Suppressor macrophage treated with lipopolysaccharide for 4 hours (primary cell): ENCODE results near the gene KCNJ3.
"Not testable (repeated sequence)": the region's sequence is repeated elsewhere in the genome, so short reads cannot be mapped to it uniquely, and the experiment has no call there.

Experiments used
- DNase-seq: peaks from one replicate; pipeline ENCODE4 v3.0.0-alpha.2; 2020

Gene KCNJ3

GRCh38 chr2:154849482-154849881 is 151.0 kb downstream of the KCNJ3 start:
- DNase-seq, result no peak

DNA sequence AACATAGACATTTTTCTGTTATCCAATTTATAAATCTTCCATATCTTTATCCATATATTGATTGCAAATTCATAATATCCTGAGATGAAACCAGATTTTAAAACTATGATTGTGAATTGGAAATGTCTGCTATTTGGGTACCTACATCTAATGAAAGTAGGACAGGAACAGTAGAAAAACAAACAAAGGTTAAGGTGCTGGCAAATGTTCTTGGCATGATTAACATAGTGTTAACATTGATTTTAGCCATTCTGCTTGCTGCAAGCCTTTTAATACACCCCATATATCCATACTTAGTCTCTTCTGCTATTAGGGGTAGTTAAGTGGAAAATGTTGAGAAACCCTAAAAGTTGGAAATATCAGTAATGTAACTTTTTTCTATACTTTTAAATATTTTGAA is 152.0 kb downstream of the KCNJ3 start:
- DNase-seq, result no peak

DNA sequence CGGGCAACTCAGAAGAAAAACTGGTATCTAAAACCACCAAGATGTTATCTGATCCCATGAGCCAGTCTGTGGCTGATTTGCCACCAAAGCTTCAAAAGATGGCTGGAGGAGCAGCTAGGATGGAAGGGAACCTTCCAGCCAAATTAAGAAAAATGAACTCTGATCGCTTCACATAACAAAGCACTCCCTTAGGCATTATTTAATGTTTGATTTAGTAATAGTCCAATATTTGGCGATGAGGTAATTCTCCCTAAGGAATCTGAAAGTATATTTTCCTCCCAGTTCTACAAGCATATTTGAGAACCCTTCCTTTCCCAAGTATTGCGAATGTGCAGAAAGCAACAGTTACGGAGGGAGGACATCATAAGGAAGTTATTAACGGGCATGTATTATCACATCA is 156.6 kb downstream of the KCNJ3 start:
- DNase-seq, result no peak

GRCh38 chr2:154867151-154867550 is 168.7 kb downstream of the KCNJ3 start:
- not testable (repeated sequence) for DNase-seq

GRCh38 chr2:154875999-154876398 is 177.5 kb downstream of the KCNJ3 start:
- DNase-seq, result no peak

GRCh38 chr2:154882725-154883124 is 184.2 kb downstream of the KCNJ3 start:
- DNase-seq, result no peak

GRCh38 chr2:154886316-154886715 is 187.8 kb downstream of the KCNJ3 start:
- DNase-seq, result no peak

GRCh38 chr2:154898269-154898668 is 199.8 kb downstream of the KCNJ3 start:
- no peak for DNase-seq

DNA sequence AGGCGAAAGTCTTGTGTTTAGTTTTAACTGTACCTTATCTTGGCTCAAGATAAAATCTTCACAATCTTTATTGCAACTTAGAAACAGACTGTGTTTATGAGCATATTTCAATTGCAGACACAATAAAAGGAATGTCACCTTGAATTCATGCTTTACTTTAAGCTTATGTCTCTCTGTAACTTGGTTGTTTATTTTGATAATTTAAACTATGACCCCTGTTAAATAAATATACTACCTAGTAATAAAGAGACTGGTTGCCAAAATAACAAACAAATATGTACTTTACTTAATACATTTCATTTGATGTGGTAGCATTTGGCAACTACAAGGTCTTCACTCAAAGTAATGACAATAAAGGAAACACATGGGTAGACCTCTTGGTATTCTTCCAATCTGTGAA is 202.6 kb downstream of the KCNJ3 start:
- no peak for DNase-seq
